IMR-90 (cell line): ENCODE results near the gene ATP11A. TPM values are rescaled to one million over a fixed set of nuclear protein-coding genes. Genes with fewer than 3 reads are reported as not detected.

Experiments
- ATAC-seq: fragments of 200-7000 bp; cut with Tn5 transposase; 2 replicates; pipeline ENCODE4 v1.9.1; 2020; ENCODE audit warnings: low read depth, mild to moderate bottlenecking, moderate library complexity
- BruUV-seq: library from RNA; stranded (reverse); fragments of 400-500 nt; replicated peaks from 2 replicates; lab custom pipeline; 2021; lab: Mats Ljungman, UMichigan
- CTCF ChIA-PET: fragments of 300-600 bp; formaldehyde crosslinking; extraction: SDS; loops from one replicate; lab custom pipeline; 2021; ENCODE audit warnings: antibody characterized with exemption; lab: Yijun Ruan, JAX
- POLR2A ChIA-PET: fragments of 300-600 bp; sonication (Branson Sonifier 250); formaldehyde crosslinking; loops from one replicate; lab custom pipeline; 2022; ENCODE audit warnings: antibody characterized with exemption; ENCODE audit not compliant: unreplicated experiment; lab: Charles Lee
- DNase-seq: peaks from one replicate; pipeline ENCODE4 v3.0.0; 2013
- H2AFZ ChIP-seq: replicated peaks from 2 replicates; pipeline ENCODE3; 2013; ENCODE audit warnings: low read length, mild to moderate bottlenecking; ENCODE audit not compliant: poor library complexity
- H2AK5ac ChIP-seq: 2 replicates; pipeline ENCODE4 v1.6.1; 2013; ENCODE audit warnings: low read depth, low read length, inconsistent platforms
- H2AK9ac ChIP-seq: replicated peaks from 2 replicates; pipeline ENCODE3; 2013; ENCODE audit warnings: mild to moderate bottlenecking, low read depth, low read length, moderate library complexity; ENCODE audit not compliant: poor library complexity
- H2BK120ac ChIP-seq: 2 replicates; pipeline ENCODE4 v1.6.1; 2013; ENCODE audit warnings: low read depth, low read length, inconsistent platforms
- H2BK15ac ChIP-seq: 3 replicates; pipeline ENCODE4 v1.6.1; 2013; ENCODE audit warnings: low read depth, low read length, inconsistent platforms
- H2BK20ac ChIP-seq: 2 replicates; pipeline ENCODE4 v1.6.1; 2013; ENCODE audit warnings: low read depth, mild to moderate bottlenecking, inconsistent platforms, low read length, moderate library complexity
- H2BK5ac ChIP-seq: 2 replicates; pipeline ENCODE4 v1.6.1; 2013; ENCODE audit warnings: mild to moderate bottlenecking, low read depth, low read length, inconsistent platforms; ENCODE audit not compliant: poor library complexity, severe bottlenecking
- H3K14ac ChIP-seq: replicated peaks from 2 replicates; pipeline ENCODE4 v1.6.1; 2013; ENCODE audit warnings: low read depth, low read length, inconsistent platforms
- H3K18ac ChIP-seq: 2 replicates; pipeline ENCODE4 v1.6.1; 2013; ENCODE audit warnings: low read depth, low read length, control low read depth
- H3K23ac ChIP-seq: 2 replicates; pipeline ENCODE4 v1.6.1; 2013; ENCODE audit warnings: low read depth, low read length, inconsistent platforms
- H3K27ac ChIP-seq: 2 replicates; pipeline ENCODE4 v1.5.1; 2013; ENCODE audit warnings: mild to moderate bottlenecking, control low read depth, low read length; ENCODE audit not compliant: insufficient read depth
- H3K27me3 ChIP-seq: 2 replicates; pipeline ENCODE4 v1.6.1; 2013; ENCODE audit warnings: low read length; ENCODE audit not compliant: control insufficient read depth, insufficient read depth
- H3K36me3 ChIP-seq: 2 replicates; pipeline ENCODE4 v1.6.1; 2013; ENCODE audit warnings: low read length, mixed read lengths; ENCODE audit not compliant: control insufficient read depth, insufficient read depth
- H3K4ac ChIP-seq: 2 replicates; pipeline ENCODE4 v1.6.1; 2013; ENCODE audit warnings: low read depth, low read length, inconsistent platforms
- H3K4me1 ChIP-seq: 2 replicates; pipeline ENCODE4 v1.6.1; 2013; ENCODE audit warnings: low read length, mixed read lengths; ENCODE audit not compliant: control insufficient read depth, insufficient read depth
- H3K4me2 ChIP-seq: 2 replicates; pipeline ENCODE4 v1.6.1; 2013; ENCODE audit warnings: low read depth, mild to moderate bottlenecking, control low read depth, low read length, moderate library complexity
- H3K4me3 ChIP-seq: 2 replicates; pipeline ENCODE4 v1.5.1; 2013; ENCODE audit warnings: low read depth, mild to moderate bottlenecking, control low read depth, low read length, moderate library complexity; ENCODE audit not compliant: insufficient read depth
- H3K56ac ChIP-seq: 2 replicates; pipeline ENCODE4 v1.6.1; 2013; ENCODE audit warnings: low read length, inconsistent platforms; ENCODE audit not compliant: insufficient read depth; ENCODE audit errors: extremely low read depth
- H3K79me1 ChIP-seq, 2 experiments: 2 replicates each; pipeline ENCODE4 v1.6.1; 2013; ENCODE audit warnings: low read length in 2 of 2, inconsistent platforms in 1 of 2, low read depth in 1 of 2
- H3K9ac ChIP-seq: 2 replicates; pipeline ENCODE4 v1.6.1; 2013; ENCODE audit warnings: low read depth, low read length, control low read depth
- H3K9me1 ChIP-seq: 2 replicates; pipeline ENCODE4 v1.6.1; 2013; ENCODE audit warnings: low read length, inconsistent platforms; ENCODE audit not compliant: insufficient read depth
- H3K9me3 ChIP-seq: 2 replicates; pipeline ENCODE4 v1.6.1; 2013; ENCODE audit warnings: low read length; ENCODE audit not compliant: control insufficient read depth, insufficient read depth
- H4K20me1 ChIP-seq: 2 replicates; pipeline ENCODE4 v1.6.1; 2013; ENCODE audit warnings: low read length, inconsistent platforms; ENCODE audit not compliant: insufficient read depth
- H4K5ac ChIP-seq: 2 replicates; pipeline ENCODE4 v1.6.1; 2013; ENCODE audit warnings: mild to moderate bottlenecking, low read depth, low read length, control low read depth
- H4K8ac ChIP-seq, 2 experiments: 2 replicates each; pipeline ENCODE4 v1.6.1; 2013; ENCODE audit warnings: low read depth in 2 of 2, low read length in 2 of 2, control low read depth in 1 of 2, inconsistent platforms in 1 of 2
- H4K91ac ChIP-seq: 2 replicates; pipeline ENCODE4 v1.6.1; 2013; ENCODE audit warnings: low read depth, low read length, inconsistent platforms; ENCODE audit not compliant: insufficient read depth
- FOS ChIP-seq: fragments of 150-350 bp; IDR thresholded peaks from 2 replicates; pipeline ENCODE4 v1.6.1; 2016; ENCODE audit warnings: low read depth, low read length
- MAZ ChIP-seq: IDR thresholded peaks from 2 replicates; pipeline ENCODE4 v1.6.1; 2012; ENCODE audit warnings: low read depth, mild to moderate bottlenecking, low read length, improper control_type of control experiment, moderate library complexity, borderline replicate concordance
- SMC3 ChIP-seq: fragments of 150-350 bp; IDR thresholded peaks from 2 replicates; pipeline ENCODE4 v1.6.1; 2016; ENCODE audit warnings: low read depth, mild to moderate bottlenecking, antibody characterized with exemption, low read length, moderate library complexity
- WGBS, 2 experiments: methylation state at CpG; one replicate each; pipeline versions ENCODE4 v1.1.5 to v1.1.7; 2013; ENCODE audit warnings: missing lambda C conversion rate in 2 of 2; ENCODE audit not compliant: insufficient read length in 1 of 2; ENCODE audit errors: extremely low coverage in 2 of 2; 5-methylcytosine and 5-hydroxymethylcytosine counted together
- dilution Hi-C: fragments of 300-500 bp; cut with HindIII; formaldehyde crosslinking; loops from one replicate; pipeline ENCODE4 v1.14.3; 2018; ENCODE audit warnings: low sequenced_read_pairs; ENCODE audit not compliant: unreplicated experiment
- in situ Hi-C: fragments of 300-500 bp; cut with MboI; formaldehyde crosslinking; loops from 3 replicates; pipeline ENCODE4 v1.14.3; 2019; ENCODE audit warnings: low sequenced_read_pairs, inconsistent platforms, mixed read lengths
- intact Hi-C: fragments of 100-400 bp; cut with micrococcal nuclease; formaldehyde crosslinking; loops from 2 replicates; pipeline ENCODE4 v1.10.0; 2022
- polyA plus RNA-seq, 3 experiments: library from polyadenylated mRNA; depleted of rRNA; stranded (reverse); fragments of >200 nt; gene quantifications; 2 replicates each; pipeline ENCODE4 v1.2.3, GENCODE V29; 2012; ENCODE audit warnings: low replicate concordance in 1 of 3
- total RNA-seq: library from RNA; depleted of rRNA; stranded (reverse); fragments of >200 nt; gene quantifications from 2 replicates; pipeline ENCODE4 v1.2.3, GENCODE V29; 2012

The ATP11A gene
- total and polyA plus RNA-seq, 2 of the 4 experiments (the other 2 are of a cell fraction): 8.4 to 12.0 TPM

DNA sequence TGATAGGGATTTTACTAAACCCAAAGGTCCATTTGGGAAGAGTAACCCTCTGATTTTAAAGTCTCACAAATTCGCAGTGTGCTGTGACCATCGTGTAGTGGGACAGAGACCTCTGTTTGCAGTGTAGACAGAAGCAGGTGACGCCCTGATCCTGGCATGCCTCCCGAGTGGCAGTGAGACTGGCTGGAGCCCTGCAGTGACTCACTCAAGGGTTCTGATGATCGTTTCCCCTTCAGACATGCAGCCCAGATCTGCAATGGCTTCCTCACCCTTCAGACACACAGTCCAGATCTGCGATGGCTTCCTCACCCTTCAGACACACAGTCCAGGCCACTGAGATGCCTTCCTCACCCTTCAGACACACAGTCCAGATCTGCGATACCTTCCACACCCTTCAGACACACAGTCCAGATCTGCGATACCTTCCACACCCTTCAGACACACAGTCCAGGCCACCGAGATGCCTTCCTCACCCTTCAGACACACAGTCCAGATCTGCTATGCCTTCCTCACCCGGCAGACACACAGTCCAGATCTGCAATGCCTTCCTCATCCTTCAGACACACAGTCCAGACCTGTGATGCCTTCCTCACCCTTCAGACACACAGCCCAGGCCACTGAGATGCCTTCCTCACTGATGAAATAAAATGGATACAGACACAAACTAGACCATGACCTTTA lies 125.2 kb downstream of the ATP11A start:
- no TSS peak for BruUV-seq
- WGBS, 2 experiments: 89% methylated on average over 5 of the region's 10 CpGs; no CpG with 5 or more reads in 1 of the 2 experiments

More for the DNA sequence above, 125.2 kb downstream of the ATP11A start:
- peak overlapping the region; percentile 19; the same call in 1 of the 2 replicates for H4K91ac ChIP-seq
- H3K56ac ChIP-seq: no peak overlapping the region
- peaks cover 32% of the 10 kb centered on the region for H3K36me3 ChIP-seq
- no peaks in the 10 kb centered on the region; the same call in 1 of the 2 replicates for H3K9me3 ChIP-seq
- H3K27me3 ChIP-seq: no peaks in the 10 kb centered on the region
- no peak overlapping the region for H3K9ac ChIP-seq
- ATAC-seq (peak; percentile 72), DNase-seq (peak; percentile 44)
- H3K23ac ChIP-seq: peak overlapping the region; percentile 40; the same call in 1 of the 2 replicates
- H2AK9ac ChIP-seq: no peak overlapping the region
- H4K20me1 ChIP-seq: no peaks in the 10 kb centered on the region
- no peak overlapping the region for H3K4me3 ChIP-seq
- H2BK5ac ChIP-seq: no peak overlapping the region
- H3K4ac ChIP-seq: peak overlapping the region; percentile 29; the same call in 1 of the 2 replicates
- H2BK20ac ChIP-seq: peak overlapping the region; percentile 15; the same call in 1 of the 2 replicates
- H3K27ac ChIP-seq: no peak overlapping the region
- intact Hi-C loops: no loop called here
- ChIA-PET CTCF (interaction anchor here (1.1 kb wide), 1 partner anchor 31 kb away, joined by 3 read pairs; no protein-coding TSS in a partner anchor), POLR2A (no interaction called here)
- no peak overlapping the region for H2BK15ac ChIP-seq
- no peaks in the 10 kb centered on the region for H3K79me1 ChIP-seq
- H3K4me1 ChIP-seq: peaks cover 5% of the 10 kb centered on the region; the same call in 1 of the 2 replicates
- H3K14ac ChIP-seq: no peak overlapping the region
- H4K8ac ChIP-seq: peak overlapping the region in 1 of 2 experiments; percentile 59; a peak in 1 of 4 replicates
- peak overlapping the region; percentile 41; the same call in 1 of the 2 replicates for H3K18ac ChIP-seq
- H2AFZ ChIP-seq: no peak overlapping the region
- peaks cover 9% of the 10 kb centered on the region for H3K9me1 ChIP-seq
- no peak overlapping the region for H4K5ac ChIP-seq
- H2AK5ac ChIP-seq: peak overlapping the region; percentile 18
- TF ChIP-seq MAZ: no peak
- TF ChIP-seq FOS: 0 out of 2 replicates have a peak, but pooled peaks have one; percentile 4
- no peak for TF ChIP-seq SMC3
- H3K4me2 ChIP-seq: no peak overlapping the region
- in situ Hi-C loops: no loop called here
- dilution Hi-C loops: no loop called here
- H2BK120ac ChIP-seq: no peak overlapping the region
